HEK293 (cell line): Measurements from ENCODE around the gene MARF1.
A peak's percentile ranks its signal among the peaks of the same experiment; 100 is the strongest.

Source experiments
- CTCF ChIA-PET: fragments of 350-600 bp; formaldehyde crosslinking; extraction: SDS; loops from one replicate; lab custom pipeline; 2021; ENCODE audit warnings: antibody characterized with exemption; lab: Yijun Ruan, JAX
- POLR2A ChIA-PET: fragments of 300-600 bp; formaldehyde crosslinking; extraction: SDS; loops from one replicate; lab custom pipeline; 2020; ENCODE audit warnings: antibody characterized with exemption, inconsistent platforms; lab: Yijun Ruan, JAX
- H3K27ac ChIP-seq: fragments of 200-500 bp; sonication (Bioruptor generic); 2 replicates; pipeline ENCODE4 v1.5.1; 2014; ENCODE audit warnings: low read depth, low read length, control low read depth, inconsistent platforms; ENCODE audit errors: extremely low read depth
- H3K36me3 ChIP-seq, 2 experiments: fragments of 200-500 bp in 1 of 2; sonication (Bioruptor generic) in 1 of 2; 1 replicate in 1 of 2; 2 replicates in 1 of 2; pipeline ENCODE4 v1.5.1; 2014 to 2017; ENCODE audit warnings: inconsistent platforms in 2 of 2, low read length in 2 of 2; ENCODE audit not compliant: control insufficient read depth in 2 of 2, insufficient read depth in 1 of 2
- H3K4me1 ChIP-seq: fragments of 200-500 bp; sonication (Bioruptor generic); 2 replicates; pipeline ENCODE4 v1.5.1; 2014; ENCODE audit warnings: mild to moderate bottlenecking, low read length, inconsistent platforms; ENCODE audit not compliant: control insufficient read depth, insufficient read depth
- H3K4me3 ChIP-seq: 2 replicates; pipeline ENCODE4 v1.5.1; 2011; ENCODE audit warnings: low read depth, mild to moderate bottlenecking, control low read depth, low read length, moderate library complexity
- H3K9me3 ChIP-seq: fragments of 200-500 bp; sonication (Bioruptor generic); 2 replicates; pipeline ENCODE4 v1.5.1; 2014; ENCODE audit warnings: low read depth, low read length, inconsistent platforms; ENCODE audit not compliant: control insufficient read depth, insufficient read depth
- GLI4 ChIP-seq: fragments of 450-650 bp; formaldehyde crosslinking; IDR thresholded peaks from 2 replicates; pipeline ENCODE4 v1.5.1; 2016; ENCODE audit warnings: missing biosample characterization, missing genetic modification characterization
- PBX3 ChIP-seq: sonication (generic); formaldehyde crosslinking; IDR thresholded peaks from 2 replicates; pipeline ENCODE4 v1.8.1; 2022; ENCODE audit warnings: mild to moderate bottlenecking, moderate library complexity, missing genetic modification reagents
- TSHZ1 ChIP-seq: fragments of 450-650 bp; formaldehyde crosslinking; IDR thresholded peaks from 2 replicates; pipeline ENCODE4 v1.5.1; 2016; ENCODE audit warnings: missing biosample characterization, missing genetic modification characterization, borderline replicate concordance
- ZBTB26 ChIP-seq: fragments of 450-650 bp; formaldehyde crosslinking; optimal IDR thresholded peaks from 2 replicates; pipeline ENCODE3; 2016; ENCODE audit warnings: missing biosample characterization, mild to moderate bottlenecking, missing genetic modification characterization
- ZBTB44 ChIP-seq: fragments of 450-650 bp; IDR thresholded peaks from 2 replicates; pipeline ENCODE4 v1.5.1; 2018; ENCODE audit warnings: missing biosample characterization, mild to moderate bottlenecking, missing genetic modification characterization
- ZNF121 ChIP-seq: fragments of 450-650 bp; formaldehyde crosslinking; IDR thresholded peaks from 2 replicates; pipeline ENCODE4 v1.5.1; 2016; ENCODE audit warnings: missing biosample characterization, missing genetic modification characterization
- ZNF140 ChIP-seq: fragments of 450-650 bp; formaldehyde crosslinking; IDR thresholded peaks from 2 replicates; pipeline ENCODE4 v1.5.1; 2016; ENCODE audit warnings: missing biosample characterization, missing genetic modification characterization
- ZNF146 ChIP-seq: fragments of 450-650 bp; formaldehyde crosslinking; IDR thresholded peaks from 2 replicates; pipeline ENCODE4 v1.5.1; 2016; ENCODE audit warnings: missing biosample characterization, missing genetic modification characterization
- ZNF311 ChIP-seq: fragments of 450-650 bp; formaldehyde crosslinking; IDR thresholded peaks from 2 replicates; pipeline ENCODE4 v1.5.1; 2017; ENCODE audit warnings: missing biosample characterization, missing genetic modification characterization, borderline replicate concordance
- ZNF366 ChIP-seq: fragments of 450-650 bp; formaldehyde crosslinking; conservative IDR thresholded peaks from 2 replicates; pipeline ENCODE4 v1.5.1; 2016; ENCODE audit warnings: missing biosample characterization, missing genetic modification characterization
- ZNF37A ChIP-seq: fragments of 450-650 bp; IDR thresholded peaks from 2 replicates; pipeline ENCODE4 v1.5.1; 2018; ENCODE audit warnings: missing biosample characterization, missing genetic modification characterization
- ZNF629 ChIP-seq: fragments of 450-650 bp; formaldehyde crosslinking; IDR thresholded peaks from 2 replicates; pipeline ENCODE4 v1.5.1; 2017; ENCODE audit warnings: missing biosample characterization, missing genetic modification characterization
- ZSCAN16 ChIP-seq: fragments of 450-650 bp; formaldehyde crosslinking; IDR thresholded peaks from 2 replicates; pipeline ENCODE4 v1.5.1; 2016; ENCODE audit warnings: missing biosample characterization, missing genetic modification characterization
- ZSCAN18 ChIP-seq: fragments of 450-650 bp; formaldehyde crosslinking; IDR thresholded peaks from 2 replicates; pipeline ENCODE4 v1.5.1; 2016; ENCODE audit warnings: missing biosample characterization, missing genetic modification characterization

The MARF1 gene

GRCh38 chr16:15635926-15636325, 7.0 kb downstream of the MARF1 start:
- peaks cover 31 to 83% of the 10 kb centered on the region in 2 experiments for H3K36me3 ChIP-seq
- H3K9me3 ChIP-seq, result no peaks in the 10 kb centered on the region
- no peak overlapping the region for H3K27ac ChIP-seq
- no peak for TF ChIP-seq ZSCAN16 (tag by site-specific recombination)
- no peak for TF ChIP-seq ZNF121
- TF ChIP-seq ZSCAN18 (tag by site-specific recombination), result no peak
- no peak for TF ChIP-seq GLI4 (tag by site-specific recombination)
- peak; percentile 8 for TF ChIP-seq ZBTB26 (tag by site-specific recombination)
- no peak for TF ChIP-seq ZNF37A
- CTCF ChIA-PET, result no interaction called here
- POLR2A ChIA-PET, result no interaction called here
- H3K4me3 ChIP-seq, result no peak overlapping the region
- no peaks in the 10 kb centered on the region for H3K4me1 ChIP-seq

- Histone ChIP-seq H3K4me3 (no peak overlapping the region), H3K36me3 (peaks cover 27 to 77% of the 10 kb centered on the region in 2 experiments), H3K4me1 (no peaks in the 10 kb centered on the region), H3K27ac (no peak overlapping the region), H3K9me3 (no peaks in the 10 kb centered on the region)
- TF ChIP-seq ZNF140 (tag by site-specific recombination) (no peak), ZNF146 (tag by site-specific recombination) (peak; percentile 97)
- ChIA-PET POLR2A (interaction anchor here (1.6 to 3.1 kb wide), 2 partner anchors 11 kb away, joined by 4 to 9 read pairs; partner anchors contain the start of gene MARF1), CTCF (interaction anchor here (0.8 kb wide), 1 partner anchor 10 kb away, joined by 4 read pairs; no protein-coding TSS in a partner anchor)
These were observed 11.1 kb downstream of the MARF1 start for GRCh38 chr16:15631730-15632409.

- CTCF ChIA-PET, result interaction anchor here (0.7 to 0.9 kb wide), 2 partner anchors 10 to 16 kb away, joined by 3 to 4 read pairs; no protein-coding TSS in a partner anchor
- Histone ChIP-seq H3K9me3 (no peaks in the 10 kb centered on the region), H3K36me3 (peaks cover 26 to 85% of the 10 kb centered on the region in 2 experiments), H3K4me3 (no peak overlapping the region), H3K27ac (no peak overlapping the region), H3K4me1 (no peaks in the 10 kb centered on the region)
- no peak for TF ChIP-seq TSHZ1 (tag by site-specific recombination)
- TF ChIP-seq ZNF366 (tag by site-specific recombination), result no peak
- TF ChIP-seq ZNF629, result no peak
- no peak for TF ChIP-seq ZNF311 (tag by site-specific recombination)
- TF ChIP-seq PBX3 (CRISPR knock-in tag), result no peak
- no peak for TF ChIP-seq ZBTB44 (tag by site-specific recombination)
- POLR2A ChIA-PET, result no interaction called here
These were observed 21.1 kb downstream of the MARF1 start for GRCh38 chr16:15621889-15622288.
